NCI-H2196 (cell line): ENCODE data around the gene RAB24.
"Not testable (repeated sequence)": the region's sequence is repeated elsewhere in the genome, so short reads cannot be mapped to it uniquely, and the experiment has no call there.

Experiments used
- DNase-seq: peaks from one replicate; lab custom pipeline; 2025; ENCODE audit not compliant: unreplicated experiment; lab: John Stamatoyannopoulos, UW

Gene RAB24

DNA sequence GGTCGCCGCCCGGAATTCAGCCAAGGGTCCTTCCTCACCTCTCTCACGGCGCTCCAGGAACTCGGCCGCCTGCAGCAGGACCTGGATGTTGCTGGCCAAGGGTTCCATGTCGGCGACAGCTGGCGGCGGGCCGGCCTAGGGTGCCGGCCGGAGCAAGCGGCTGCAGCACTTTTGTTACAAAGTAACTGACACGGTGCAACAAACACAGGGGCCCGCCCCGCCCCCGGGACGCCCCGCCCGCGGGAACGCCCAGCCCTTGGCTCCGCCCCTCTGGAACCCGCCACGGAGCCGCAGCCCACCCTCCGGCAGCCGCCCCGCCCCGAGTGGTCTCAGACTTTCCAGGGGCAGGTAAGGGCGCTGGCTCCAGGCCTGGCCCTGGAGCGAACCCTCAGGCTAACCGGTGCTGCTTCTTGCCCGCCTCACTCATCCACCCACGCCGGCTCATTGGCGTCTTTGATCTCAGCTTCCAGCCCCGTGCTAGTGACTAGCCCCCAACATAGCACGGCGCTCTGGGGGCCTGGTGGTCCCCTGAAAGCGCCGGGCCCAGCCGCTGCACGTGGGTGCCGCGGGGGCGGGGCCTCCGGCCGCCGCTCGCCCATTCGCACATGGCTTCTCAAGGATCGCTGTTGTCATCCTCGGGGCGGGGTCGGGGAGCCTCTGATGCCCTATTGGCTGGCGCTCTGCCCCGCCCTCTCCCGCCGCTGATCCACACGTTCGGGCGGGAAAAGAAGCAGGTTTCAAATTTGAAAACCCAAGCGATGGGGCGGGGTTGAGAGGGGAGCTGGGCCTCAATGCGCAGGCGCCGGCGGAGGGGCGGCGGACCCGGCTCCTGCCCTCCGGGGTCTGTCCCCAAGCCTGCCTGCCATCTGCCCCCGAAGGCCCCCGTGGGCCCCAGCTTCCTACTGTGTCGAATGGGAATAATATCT, 8.5 kb upstream of the RAB24 start, which contains the start of gene MXD3:
Gene MXD3, minus strand, starts transcription at position 176 of the 926 bp plus-strand sequence. Its CDS starts 68 bp downstream, at position 108.
- peak; percentile 98 for DNase-seq

DNA sequence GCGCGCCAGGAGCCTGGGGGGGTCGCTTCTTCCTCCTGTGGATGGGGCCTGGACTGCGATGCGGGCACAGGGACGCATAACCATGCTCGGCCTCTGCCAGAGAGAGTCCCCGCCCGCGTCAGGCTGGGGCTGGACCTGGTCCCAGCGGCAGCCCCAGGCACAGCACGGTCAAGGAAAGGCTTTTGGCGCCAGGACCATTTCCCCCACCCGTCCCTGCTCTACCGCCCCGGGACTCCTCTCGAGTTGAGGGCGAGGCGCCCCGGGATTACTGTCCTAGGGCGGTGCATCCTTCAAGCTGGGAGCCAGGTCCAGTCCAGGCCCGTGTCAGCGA, 7.8 kb upstream of the RAB24 start:
- DNase-seq: no peak

DNA sequence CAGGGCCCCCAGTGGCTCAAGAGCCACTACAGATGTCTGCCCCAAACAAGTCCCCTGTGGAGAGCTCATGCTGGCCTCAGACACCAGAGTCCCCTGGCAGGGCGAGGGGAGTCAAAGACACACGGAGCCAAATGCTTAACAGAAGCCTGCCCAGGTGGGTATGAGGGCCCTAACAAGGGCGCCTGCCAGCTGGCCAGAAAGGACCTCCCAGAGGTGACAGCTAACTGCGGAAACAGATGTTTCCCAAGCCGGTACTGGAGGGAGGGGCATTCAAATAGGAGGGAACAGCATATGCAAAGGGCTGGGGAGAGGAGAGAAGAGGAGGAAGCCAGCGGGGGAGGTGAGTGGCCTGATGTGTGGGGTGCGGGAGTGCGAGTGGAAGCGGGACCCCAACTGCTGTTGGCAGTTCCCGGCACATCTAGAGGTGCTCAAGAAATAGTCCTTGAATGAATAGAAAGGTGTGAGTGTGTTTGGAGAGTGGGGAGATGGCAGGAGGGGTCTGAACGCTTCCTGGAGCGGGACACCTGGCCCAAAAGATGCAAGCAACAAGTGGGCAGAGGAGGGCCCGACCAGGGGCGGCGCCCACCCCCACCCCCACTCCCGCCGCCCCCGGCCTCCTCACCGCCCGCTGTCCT, 7.4 kb upstream of the RAB24 start:
- DNase-seq: no peak

DNA sequence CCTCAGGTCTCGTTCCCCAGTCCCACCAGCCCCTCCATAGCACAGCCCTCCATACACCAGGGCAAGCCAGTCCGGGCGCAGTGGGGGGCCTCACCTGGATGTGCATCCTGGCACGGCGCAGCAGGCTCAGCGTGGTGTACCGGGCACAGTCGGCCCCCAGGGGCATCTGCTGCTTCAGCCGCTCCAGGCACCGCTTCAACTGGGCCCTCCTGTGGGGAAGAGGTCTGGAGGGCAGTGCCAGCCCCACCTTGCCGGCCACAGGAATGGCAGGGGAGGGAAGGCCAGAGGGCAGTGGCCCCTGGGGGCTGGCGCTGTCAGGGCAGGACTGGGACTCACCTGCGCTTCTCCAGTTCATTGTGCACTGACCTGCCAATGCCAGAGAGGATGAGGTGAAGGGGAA, 6.8 kb upstream of the RAB24 start:
- no peak for DNase-seq

DNA sequence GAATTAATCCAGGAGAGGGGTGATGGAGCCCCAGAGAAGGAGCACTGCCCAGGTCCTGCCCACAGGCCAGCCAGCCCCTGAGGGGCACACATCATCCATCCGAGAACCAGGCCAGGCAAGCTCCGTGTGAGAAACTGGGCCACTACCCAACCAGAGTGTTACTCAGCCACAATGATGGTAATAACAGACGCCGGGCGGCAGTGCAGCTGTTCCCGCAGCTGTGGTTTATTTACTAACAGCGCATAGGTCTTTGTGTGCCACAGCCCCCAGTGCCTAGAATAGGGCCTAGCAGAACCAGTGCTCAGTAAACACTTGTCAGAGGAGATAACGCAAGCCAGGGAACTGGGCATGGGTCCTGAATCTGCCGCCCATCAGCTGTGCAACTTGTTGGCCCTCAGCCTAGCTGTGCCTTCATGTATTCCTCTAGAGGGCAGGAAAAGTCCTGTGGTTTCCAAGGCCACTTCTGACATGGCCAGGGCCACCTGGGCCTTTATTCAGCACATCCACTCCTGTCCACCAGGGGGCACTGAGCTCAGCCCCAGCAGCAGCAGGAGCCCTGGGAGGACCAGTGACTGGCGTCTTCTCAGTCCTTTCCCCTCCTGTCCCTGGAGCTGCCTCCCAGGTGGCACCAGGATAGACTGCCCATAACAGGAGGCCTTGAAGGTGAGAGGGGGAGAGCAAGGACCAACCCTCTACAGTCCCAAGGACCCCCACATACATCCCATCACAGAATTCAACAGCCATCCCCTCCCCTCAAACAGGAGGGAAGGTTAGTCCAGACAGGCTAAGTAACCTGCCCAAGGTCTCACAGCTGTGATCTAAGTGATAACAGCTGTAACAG, 6.1 kb upstream of the RAB24 start:
- peak; percentile 51 for DNase-seq

DNA sequence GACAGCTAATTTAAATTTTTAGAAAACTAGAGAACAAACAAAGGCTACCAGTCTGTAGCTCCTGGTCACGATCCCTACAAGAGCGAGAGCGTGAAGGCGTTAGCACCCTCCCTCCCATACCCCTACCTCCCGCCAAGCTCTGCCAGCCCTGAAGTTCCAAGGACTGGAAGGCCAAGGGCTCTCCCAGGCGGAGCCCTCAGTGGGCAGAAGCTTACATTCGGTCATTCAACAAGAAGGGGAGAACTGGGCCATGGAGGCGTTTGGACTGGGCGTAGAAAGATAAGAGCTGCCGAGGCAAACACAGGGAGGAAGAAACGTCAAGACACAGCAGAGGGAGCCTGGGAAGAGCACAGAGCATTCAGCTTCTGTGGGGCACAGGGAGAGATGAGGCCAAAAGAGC, 5.2 kb upstream of the RAB24 start:
- no peak for DNase-seq

DNA sequence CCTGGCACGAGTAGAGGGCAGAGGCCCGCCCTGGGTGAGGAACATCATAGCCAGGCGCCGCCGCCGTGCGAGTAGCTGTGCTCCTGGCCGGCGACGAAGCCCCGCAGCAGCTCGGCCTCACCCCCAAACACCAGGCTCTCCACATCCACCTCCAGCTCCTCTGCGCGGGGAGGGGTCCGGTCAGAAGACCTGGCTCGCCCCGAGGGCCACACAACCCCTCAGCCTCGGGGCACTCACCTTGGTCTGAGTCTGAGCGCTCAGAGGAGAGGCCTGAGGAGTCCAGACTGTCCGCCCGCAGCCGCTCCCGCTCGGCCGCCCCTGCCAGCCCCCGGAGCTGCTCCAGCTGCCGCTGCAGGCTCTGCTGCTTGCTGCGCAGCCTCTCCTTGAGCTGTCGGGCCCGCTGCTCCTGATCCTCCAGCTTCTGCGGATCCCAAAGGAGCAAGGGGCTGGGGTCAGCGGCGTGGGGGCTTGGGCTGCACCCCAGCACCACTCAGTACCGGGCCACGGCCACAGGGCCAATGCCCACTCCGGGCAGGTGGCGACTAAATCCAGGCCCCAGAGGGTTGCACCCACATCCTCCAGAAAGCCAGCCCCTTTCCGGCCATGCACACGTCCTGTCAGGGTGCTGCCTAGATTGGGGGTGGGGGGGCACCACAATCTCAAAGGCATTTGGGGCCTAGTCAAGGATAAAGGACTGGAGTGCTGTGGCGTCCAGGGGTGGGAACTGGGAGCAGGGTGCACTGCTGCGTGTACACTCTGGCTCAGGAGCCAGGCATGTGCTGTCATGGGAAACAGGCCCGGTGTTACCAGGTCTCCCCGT, 4.2 kb upstream of the RAB24 start:
- no peak for DNase-seq

DNA sequence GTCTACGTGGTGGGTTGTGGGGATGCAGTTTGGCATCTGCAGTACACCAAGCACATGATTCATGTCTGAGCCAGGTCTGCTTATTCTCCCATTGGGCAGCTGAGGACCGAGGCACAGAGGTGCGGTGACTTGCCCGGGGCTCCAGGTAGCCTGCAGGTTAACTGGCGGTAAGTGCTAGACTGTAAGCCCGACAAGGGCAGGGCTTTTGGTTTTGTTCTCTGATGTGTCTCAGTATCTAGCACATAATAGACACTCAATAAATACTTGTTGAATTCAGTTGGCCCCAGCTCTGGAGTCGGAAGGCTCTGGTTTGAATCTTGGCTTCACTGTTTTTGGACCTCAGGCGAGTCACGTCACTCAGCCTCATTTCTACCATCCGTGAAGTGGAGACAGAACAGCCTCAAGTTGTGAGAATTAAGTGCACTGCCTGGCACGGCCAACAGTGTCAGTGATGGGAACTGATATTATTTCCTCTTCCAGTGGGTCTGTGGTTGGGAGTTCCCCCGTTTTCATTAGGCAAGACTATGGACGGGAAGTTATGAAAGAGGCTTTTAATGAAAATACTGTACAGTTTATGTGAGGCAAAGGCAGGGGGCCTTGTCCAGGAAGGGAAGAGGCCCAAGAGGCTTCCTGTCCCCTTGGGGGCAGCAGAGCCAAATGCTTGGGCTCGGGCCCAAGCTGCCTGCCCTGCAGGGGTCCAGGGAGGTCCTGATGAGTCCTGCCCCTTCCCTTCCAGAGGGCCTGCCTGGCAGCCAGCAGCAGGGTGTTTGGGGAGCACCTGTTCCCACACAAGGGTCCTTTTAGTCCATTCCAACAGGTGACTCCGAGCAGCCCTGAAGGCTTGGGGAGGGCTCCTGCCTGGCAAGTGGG, 3.4 kb upstream of the RAB24 start:
- no peak for DNase-seq

DNA sequence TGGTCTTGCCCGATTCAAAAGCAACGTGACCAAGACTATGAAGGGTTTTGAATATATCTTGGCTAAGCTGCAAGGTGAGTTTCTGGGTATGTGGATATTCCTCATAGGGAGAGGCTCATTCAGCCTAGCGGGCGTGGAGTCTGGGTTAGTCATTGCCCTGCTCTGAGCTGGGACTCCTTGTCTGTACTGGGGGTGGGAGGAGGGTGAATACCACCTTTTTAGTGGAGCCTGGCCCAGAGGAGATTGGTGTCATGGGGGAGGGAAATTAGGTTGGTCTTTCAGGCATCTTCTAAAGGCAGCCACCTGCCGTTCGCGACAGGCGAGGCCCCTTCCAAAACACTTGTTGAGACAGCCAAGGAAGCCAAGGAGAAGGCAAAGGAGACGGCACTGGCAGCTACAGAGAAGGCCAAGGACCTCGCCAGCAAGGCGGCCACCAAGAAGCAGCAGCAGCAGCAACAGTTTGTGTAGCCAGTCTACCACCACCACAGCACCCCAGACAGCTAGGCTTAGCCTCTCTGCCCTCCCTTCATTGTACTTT, 2.7 kb upstream of the RAB24 start:
- not testable (repeated sequence) for DNase-seq

DNA sequence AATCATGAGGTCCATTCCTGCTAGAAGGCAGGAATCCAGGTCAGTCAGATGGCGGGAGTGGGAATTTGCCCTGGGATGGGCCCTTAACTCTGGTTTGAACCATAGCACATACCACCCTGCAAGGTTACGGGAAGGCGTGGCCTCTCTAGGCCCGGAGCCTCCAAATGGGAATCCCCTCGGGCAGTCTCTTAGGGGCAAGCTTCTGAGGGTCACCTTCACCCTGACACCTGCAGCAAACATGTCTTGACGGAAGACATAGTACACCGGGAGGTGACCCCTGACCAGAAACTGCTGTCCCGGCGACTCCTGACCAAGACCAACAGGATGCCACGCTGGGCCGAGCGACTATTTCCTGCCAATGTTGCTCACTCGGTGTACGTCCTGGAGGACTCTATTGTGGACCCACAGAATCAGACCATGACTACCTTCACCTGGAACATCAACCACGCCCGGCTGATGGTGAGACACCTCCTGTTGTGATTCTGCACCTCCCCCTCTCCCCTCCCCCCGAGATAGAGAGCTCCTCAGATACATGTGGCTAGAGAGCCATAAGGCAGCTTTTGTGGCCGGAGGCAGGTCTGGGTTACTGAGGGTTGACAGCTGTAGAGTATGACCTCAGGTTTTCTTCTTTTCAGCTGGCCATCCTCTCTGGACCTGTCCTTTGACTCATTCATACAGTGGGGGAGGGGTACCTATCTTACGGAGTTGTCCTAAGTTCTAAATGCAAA, 1.0 kb upstream of the RAB24 start:
- DNase-seq: no peak

DNA sequence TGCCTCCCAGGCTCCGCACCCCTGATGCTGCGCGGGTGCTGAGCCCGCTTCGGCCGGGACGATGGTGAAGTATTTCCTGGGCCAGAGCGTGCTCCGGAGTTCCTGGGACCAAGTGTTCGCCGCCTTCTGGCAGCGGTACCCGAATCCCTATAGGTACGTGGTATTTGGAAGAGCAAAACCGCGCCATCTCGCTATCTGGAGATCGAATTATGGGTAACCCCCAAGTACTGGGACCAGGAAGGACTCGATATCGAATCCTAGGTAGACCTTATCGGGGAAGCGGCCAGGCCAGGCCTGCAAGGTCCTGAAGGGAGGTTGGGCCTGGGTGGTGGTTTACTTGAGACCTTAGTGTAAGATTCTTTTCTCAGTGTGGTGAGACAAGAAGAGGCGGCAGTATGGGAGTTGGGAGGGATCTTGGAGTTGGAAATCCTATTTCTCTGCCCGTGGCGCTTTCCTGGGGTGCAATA, 439 bp upstream of the RAB24 start:
- no peak for DNase-seq

DNA sequence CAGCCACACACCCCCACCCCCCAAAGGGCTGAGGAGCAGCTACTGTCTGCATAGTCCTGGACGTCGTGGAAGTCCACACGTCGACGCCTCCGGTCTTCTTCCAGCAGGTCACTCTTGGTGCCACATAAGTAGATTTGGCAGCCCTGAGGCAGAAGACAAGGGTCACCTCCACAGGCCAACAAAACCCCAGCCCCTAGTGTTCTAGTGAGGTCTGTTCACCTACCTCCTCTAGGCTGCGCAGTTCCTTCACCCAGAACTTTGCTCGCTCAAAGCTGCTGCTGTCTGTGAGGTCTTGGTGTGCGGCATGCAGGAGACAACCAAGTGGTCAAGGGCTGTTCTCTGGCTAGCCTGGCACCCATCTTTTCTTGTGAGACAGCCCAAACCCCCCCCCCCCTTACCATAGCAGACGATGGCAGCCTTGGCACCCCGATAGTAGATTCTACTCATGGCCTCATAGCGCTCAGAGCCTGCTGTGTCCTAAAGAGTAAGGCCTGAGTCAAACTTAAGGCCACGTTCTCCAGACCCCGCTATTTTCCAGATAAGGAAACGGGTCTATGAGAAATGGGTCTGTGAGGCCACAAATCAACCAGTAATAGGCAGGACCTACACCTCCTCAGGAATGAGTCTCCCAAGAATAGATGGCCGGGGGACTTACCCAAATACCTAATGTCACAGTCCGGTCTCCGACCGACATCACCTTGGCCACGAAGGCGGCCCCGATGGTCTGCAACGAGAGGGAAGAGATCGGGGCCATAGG, 987 bp downstream of the RAB24 start:
- DNase-seq: peak; percentile 17

DNA sequence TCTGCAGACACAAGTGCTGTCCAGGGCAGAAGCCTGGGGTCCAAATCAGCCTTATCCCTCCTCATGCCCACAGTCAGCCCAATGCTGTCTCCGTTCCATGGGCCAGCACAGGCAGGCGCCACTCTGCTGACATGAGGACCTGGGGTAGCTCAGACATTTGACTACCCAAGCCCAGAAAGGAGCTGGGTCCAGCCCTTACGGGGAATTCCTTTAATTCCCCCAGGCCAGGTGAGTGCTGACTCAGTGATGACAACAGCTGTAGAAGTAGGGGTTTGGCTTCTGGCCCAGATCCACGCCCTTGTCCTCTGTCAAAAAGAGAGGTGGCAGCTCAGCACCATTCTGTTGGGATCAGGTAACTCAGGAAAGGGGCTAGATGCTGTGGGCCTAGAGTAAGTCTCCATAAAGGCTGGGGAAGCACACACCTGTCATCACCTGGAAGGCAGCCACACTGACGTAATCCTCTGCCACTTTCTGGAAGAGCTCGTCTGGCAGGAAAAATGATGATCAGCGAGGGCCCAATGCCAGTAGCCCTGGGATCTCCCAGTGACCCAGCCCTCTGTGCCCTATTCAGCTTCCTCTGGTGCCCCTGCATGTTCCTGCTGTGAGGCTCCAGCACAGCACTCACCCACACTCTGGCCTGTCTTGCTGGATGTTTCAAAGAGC, 1.9 kb downstream of the RAB24 start:
- DNase-seq: peak; percentile 94

DNA sequence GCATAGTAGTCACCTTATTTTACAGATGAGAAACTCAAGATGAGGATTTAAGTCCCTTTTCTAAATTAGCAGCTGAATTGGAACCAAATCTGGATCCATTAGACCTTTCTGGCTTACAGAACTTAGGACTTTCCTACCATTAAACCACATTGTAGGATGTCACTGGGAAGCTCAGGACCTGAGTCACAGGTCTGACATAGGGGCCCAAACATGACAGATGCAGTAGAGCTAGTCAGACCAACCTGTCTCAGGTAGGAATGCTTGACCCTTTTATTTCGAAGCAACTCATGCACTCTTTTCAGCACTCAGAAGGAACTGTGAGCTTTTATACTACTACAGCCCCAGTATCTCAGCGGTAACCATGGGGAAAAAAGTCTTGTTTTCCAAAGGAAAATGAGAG, 2.6 kb downstream of the RAB24 start:
- no peak for DNase-seq

DNA sequence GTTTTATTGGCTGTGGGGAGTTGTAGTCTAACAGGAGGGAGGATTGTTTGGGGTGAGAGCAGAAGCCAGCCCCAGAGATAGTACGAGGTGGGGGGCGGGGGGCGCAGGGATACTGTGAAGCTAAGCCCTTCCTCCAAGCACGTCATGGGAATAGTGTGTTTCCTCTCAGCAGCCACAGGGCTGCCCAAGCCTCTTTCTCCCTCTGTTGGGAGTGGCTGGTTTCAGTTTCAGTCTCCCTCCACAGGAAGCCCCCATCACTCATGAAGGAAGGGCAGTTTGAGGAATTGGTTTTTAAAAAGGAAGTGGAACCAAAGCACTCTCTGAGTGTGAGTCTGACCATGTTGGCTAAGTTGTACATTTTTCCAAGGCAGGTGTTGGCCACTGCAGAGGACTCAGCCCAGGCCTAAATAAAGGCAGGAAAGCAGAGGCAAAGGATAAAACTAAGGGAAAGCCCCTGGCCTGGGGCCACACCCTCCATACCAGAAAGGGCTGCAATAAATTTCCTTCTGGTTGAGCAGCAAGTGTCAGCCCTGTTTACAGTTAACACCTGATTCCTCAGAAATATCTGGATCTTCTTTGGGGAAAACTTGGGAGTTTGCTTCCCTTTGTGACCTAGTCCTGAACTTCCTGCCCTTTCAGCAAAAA, 3.2 kb downstream of the RAB24 start:
- no peak for DNase-seq

DNA sequence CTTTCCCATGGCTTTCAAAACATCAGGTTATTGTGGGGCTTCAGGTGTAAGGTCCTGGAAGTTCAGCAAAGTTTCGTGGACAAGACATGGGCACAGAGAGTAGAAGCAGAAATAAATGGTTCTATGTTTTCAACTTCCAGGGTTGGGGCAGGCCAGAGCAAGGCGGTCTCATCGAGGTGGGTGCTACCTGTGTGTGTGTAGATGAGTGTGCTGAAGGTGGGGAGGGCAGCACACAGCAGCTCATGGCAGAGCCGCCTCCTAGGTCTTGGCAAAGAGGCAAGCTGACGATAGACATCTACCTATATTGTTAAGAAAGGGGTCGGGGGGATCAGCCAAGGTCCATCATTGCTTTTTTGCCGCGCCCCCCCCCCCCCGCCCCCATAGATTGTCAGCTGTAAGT, 3.8 kb downstream of the RAB24 start:
- no peak for DNase-seq

DNA sequence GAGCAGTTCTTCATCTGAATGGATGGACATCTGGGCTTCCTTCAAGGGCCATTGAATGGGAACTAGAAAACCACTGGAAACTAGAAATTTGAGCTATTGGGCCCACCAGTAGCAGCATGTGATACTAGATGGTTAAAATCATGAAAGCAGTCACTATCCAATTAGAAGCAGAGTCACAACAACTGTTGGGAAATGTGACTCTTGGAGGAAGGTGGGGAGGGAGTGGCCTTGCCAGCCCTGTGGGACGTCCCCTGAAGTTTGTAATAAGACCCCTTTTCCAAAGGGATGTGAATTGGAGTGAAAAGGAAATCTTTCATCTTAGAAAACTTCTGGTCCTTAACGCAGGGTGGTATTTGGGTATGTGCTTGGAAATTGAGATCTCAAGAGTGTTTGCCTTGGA, 5.6 kb downstream of the RAB24 start:
- no peak for DNase-seq
